OCI-LY3 (cell line): Measurements from ENCODE around the gene ANK3.

ENCODE experiments used
- EZH2phosphoT487 ChIP-seq: fragments of 200-600 bp; shearing (Covaris generic); IDR thresholded peaks from 2 replicates; pipeline ENCODE4 v1.6.1; 2018; ENCODE audit warnings: antibody characterized with exemption, mixed run types, low read depth
- TF ChIP-seq, protein P1 (sequence below): fragments of 200-600, 300-600 bp; sonication (generic); IDR thresholded peaks from 2 replicates; pipeline ENCODE4 v1.5.1; 2014; ENCODE audit warnings: antibody characterized with exemption, low read length, low read depth

GRCh38 chr10:60035984-60036383, 353.7 kb downstream of the ANK3 start:
- TF ChIP-seq, protein P1, sequence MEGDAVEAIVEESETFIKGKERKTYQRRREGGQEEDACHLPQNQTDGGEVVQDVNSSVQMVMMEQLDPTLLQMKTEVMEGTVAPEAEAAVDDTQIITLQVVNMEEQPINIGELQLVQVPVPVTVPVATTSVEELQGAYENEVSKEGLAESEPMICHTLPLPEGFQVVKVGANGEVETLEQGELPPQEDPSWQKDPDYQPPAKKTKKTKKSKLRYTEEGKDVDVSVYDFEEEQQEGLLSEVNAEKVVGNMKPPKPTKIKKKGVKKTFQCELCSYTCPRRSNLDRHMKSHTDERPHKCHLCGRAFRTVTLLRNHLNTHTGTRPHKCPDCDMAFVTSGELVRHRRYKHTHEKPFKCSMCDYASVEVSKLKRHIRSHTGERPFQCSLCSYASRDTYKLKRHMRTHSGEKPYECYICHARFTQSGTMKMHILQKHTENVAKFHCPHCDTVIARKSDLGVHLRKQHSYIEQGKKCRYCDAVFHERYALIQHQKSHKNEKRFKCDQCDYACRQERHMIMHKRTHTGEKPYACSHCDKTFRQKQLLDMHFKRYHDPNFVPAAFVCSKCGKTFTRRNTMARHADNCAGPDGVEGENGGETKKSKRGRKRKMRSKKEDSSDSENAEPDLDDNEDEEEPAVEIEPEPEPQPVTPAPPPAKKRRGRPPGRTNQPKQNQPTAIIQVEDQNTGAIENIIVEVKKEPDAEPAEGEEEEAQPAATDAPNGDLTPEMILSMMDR = no peak
- no peak for TF ChIP-seq EZH2phosphoT487
